ENCODE measurements around the gene PAM.

DNA sequence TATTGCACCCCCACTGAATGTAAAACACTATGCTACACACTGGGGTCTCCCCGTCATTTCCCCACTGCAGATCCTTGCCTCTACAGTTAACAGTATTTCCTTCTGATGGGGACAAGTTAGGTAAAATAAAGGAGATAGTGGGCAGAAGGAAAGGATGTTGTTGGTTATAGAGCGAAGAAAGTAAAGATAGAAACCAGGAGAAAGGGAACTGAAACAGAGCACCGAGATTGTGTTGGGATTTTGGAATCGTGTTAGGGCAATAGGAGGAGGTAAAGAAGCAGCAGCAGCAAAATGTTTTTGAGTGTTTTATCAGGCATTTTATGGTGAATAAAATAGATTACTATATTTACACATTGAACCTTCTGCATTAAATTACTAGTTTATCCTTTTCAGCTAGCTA is 60.0 kb downstream of the PAM start:
- TF ChIP-seq CTCF (IDR thresholded peaks at IDR 0.05 in 4 of 5, conservative IDR thresholded peaks at IDR 0.05 in 1 of 5): no peak
- no peak for TF ChIP-seq POLR2A (IDR thresholded peaks at IDR 0.05)
